ENCODE results near the gene AAMDC. TPM values are rescaled to one million over a fixed set of nuclear protein-coding genes. Genes with fewer than 3 reads are reported as not detected.

The AAMDC gene
- total RNA-seq (2013; cell fraction: nucleolus; rRNA removed) = 1.9 and 2.3 TPM in 2 replicates
- total RNA-seq (2014; rRNA removed) = 6.1 and 6.7 TPM in 2 replicates
- 8.4 and 9.8 TPM in 2 replicates for total RNA-seq (2014; rRNA removed; fragmentation: Illumina TruSeq; extraction: Trizol)
- total RNA-seq (2021) = 4.3 and 6.2 TPM in 2 replicates
- 32.2 TPM for polyA plus RNA-seq (2011; ENCODE audit: low read depth)
- 3.7 and 4.4 TPM in 2 replicates for polyA plus RNA-seq (2011; rRNA removed)
- polyA plus RNA-seq (2011; cell fraction: cytosol; rRNA removed) = 2.8 and 3.0 TPM in 2 replicates
- 2.2 and 2.4 TPM in 2 replicates for polyA plus RNA-seq (2011; cell fraction: nucleus; rRNA removed)
- polyA plus RNA-seq (2012) = 16.9 and 19.8 TPM in 2 replicates
- polyA plus RNA-seq (2014; fragmentation: Illumina TruSeq; extraction: Trizol) = 2.4 and 8.3 TPM in 2 replicates
- polyA plus RNA-seq (2014; fragmentation: Nextera tagmentation; extraction: Ambion mirVana) = 10 to 100 TPM; 37.1 to 38.3 TPM
- 11.3 and 13.9 TPM in 2 replicates for polyA plus RNA-seq (2014; rRNA removed)
- polyA plus RNA-seq (2016; fragmentation: Nextera tagmentation; extraction: Ambion mirVana) = 10 to 100 TPM; 18.6 to 26.0 TPM
- polyA minus RNA-seq (2011; rRNA and poly(A)+ RNA removed) = 2.1 TPM in 1 of 2 replicates, not detected in the other
- not detected in 2 replicates for polyA minus RNA-seq (2011; cell fraction: cytosol; rRNA and poly(A)+ RNA removed)
- polyA minus RNA-seq (2011; cell fraction: nucleus; rRNA and poly(A)+ RNA removed) = not detected in 2 replicates
- Bru-seq, nascent RNA = percentile 43 among the genes with signal in this experiment
- percentile 41 among the genes with signal in this experiment for BruChase-seq, experiment 1, labeled RNA remaining after a 6-hour chase
- BruChase-seq, experiment 2, labeled RNA remaining after a 2-hour chase = percentile 44 among the genes with signal in this experiment
- long read RNA-seq, experiment 1, partial matches to known transcripts = 0 of 1 reads
- long read RNA-seq, experiment 1, other reads (novel, unspliced or antisense) = 0 of 1 reads
- long read RNA-seq, experiment 2, partial matches to known transcripts = 0 of 7 reads
- long read RNA-seq, experiment 2, other reads (novel, unspliced or antisense) = 4 of 7 reads

DNA sequence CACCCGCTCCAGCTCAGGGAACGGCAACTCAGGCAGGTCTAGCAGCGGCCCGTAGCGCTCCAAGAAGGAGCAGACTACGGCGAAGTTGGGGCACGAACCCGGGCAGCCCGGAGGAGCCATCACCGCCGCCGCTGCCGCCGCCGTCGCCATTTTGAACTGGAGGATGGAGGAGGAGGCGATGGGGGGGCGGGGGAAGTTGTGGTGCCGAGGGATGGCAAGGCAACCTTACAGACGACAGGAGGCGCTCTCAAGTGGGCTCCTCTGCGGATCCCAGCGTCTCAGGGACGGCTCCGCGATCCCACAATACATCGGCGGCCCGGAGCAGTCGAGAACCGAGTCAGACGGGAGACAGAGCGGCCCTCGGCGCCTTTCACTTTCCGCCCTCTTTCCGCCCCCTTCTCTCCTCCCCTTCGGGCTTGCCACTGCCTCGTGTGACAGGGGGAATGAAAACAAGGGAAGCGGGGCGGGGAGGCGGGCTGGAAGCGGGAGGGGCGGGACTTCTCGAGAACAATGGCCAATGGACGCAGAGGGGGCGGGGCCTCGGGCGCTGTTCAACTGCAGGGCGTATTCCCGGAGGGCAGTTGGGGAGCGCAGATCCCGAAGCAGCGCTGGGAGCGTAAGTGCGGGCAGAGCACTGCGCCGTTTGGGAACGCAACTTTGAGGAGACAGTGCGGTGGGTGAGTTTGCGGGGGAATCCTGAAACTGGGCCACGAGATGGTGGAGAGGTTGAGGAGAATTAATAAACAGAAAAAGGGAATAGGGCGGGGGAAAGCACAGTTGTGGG is at the start of gene AAMDC, which contains the start of gene RSF1:
Gene AAMDC (plus strand): TSS at position 580 of the 784 bp plus-strand sequence. CDS start 21,353 bp downstream, outside the sequence.
Gene RSF1 (minus strand): TSS at position 158 of the 784 bp plus-strand sequence. CDS start 8 bp downstream, at position 150.
- H4K20me1 ChIP-seq (ENCODE audit: control insufficient read depth, insufficient read depth) = no peaks in the 10 kb centered on the region
- peak within 1 kb of the TSS; percentile 97 for H3K4me3 ChIP-seq
- FAIRE-seq = peak; percentile 93
- in situ Hi-C loops (cut with MboI) (no loop called here), intact Hi-C loops (cut with micrococcal nuclease; ENCODE audit: unreplicated experiment) (loop anchor here (2.0 to 5.0 kb wide), 3 partner anchors 43 to 184 kb away; partner anchors contain the start of genes CLNS1A and INTS4)
- H3K9ac ChIP-seq (ENCODE audit: control insufficient read depth, insufficient read depth, low read length) = peak within 1 kb of the TSS; percentile 94
- ChIA-PET RAD21 (ENCODE audit: unreplicated experiment) (interaction anchor here (0.9 kb wide), 1 partner anchor 174 kb away, joined by 4 read pairs; the partner anchor contains the start of gene INTS4), CTCF (interaction anchor here (1.1 kb wide), 1 partner anchor 14 kb away, joined by 4 read pairs; no protein-coding TSS in a partner anchor), SMC1A (ENCODE audit: uncharacterized antibody, unreplicated experiment) (interaction anchor here (0.7 kb wide), 1 partner anchor 174 kb away, joined by 3 read pairs; no protein-coding TSS in a partner anchor), POLR2A (interaction anchor here (0.6 to 1.9 kb wide), 2 partner anchors 174 to 684 kb away, joined by 3 to 5 read pairs; partner anchors contain the start of gene INTS4)
- peak within 1 kb of the TSS; percentile 92 for H2AFZ ChIP-seq (ENCODE audit: control insufficient read depth, low read depth, low read length)
- BruUV-seq (replicated peaks) = no TSS peak
- ATAC-seq = peak; percentile 91
- 2% methylated on average over 50 of the region's 64 CpGs for WGBS (ENCODE audit: insufficient coverage, insufficient replicate concordance, low lambda C conversion rate, missing lambda C conversion rate)
- H3K9me3 ChIP-seq (replicated peaks; ENCODE audit: control insufficient read depth, insufficient read depth, low read length) = no peaks in the 10 kb centered on the region; the same call in 2 of the 3 replicates
- peaks cover 47% of the 10 kb centered on the region for H3K79me2 ChIP-seq (ENCODE audit: control insufficient read depth, insufficient read depth, low read length)
- H3K27ac ChIP-seq (ENCODE audit: control insufficient read depth, insufficient read depth) = peak within 1 kb of the TSS; percentile 89
- peak within 1 kb of the TSS; percentile 97 for H3K4me2 ChIP-seq (ENCODE audit: control insufficient read depth, insufficient read depth)
- peak; percentile 94 for DNase-seq (ENCODE audit: low read depth, low spot score)
- no peaks in the 10 kb centered on the region for H3K36me3 ChIP-seq (ENCODE audit: control insufficient read depth in 2 of 2, insufficient read depth in 2 of 2, low read length in 1 of 2)
- H3K27me3 ChIP-seq (replicated peaks in 1 of 2; ENCODE audit: control insufficient read depth in 2 of 2, insufficient read depth in 2 of 2, low read length in 1 of 2) = no peaks in the 10 kb centered on the region
- H3K4me1 ChIP-seq (ENCODE audit: control insufficient read depth, insufficient read depth, low read length) = peaks cover 3% of the 10 kb centered on the region; the same call in 1 of the 2 replicates
- TF ChIP-seq TCF3 (IDR thresholded peaks at IDR 0.05; ENCODE audit: borderline replicate concordance, insufficient read depth, low read depth, low read length) = no peak
- TF ChIP-seq GABPA (IDR thresholded peaks at IDR 0.05; ENCODE audit: low read depth) = peak; percentile 63
- TF ChIP-seq, protein P1, sequence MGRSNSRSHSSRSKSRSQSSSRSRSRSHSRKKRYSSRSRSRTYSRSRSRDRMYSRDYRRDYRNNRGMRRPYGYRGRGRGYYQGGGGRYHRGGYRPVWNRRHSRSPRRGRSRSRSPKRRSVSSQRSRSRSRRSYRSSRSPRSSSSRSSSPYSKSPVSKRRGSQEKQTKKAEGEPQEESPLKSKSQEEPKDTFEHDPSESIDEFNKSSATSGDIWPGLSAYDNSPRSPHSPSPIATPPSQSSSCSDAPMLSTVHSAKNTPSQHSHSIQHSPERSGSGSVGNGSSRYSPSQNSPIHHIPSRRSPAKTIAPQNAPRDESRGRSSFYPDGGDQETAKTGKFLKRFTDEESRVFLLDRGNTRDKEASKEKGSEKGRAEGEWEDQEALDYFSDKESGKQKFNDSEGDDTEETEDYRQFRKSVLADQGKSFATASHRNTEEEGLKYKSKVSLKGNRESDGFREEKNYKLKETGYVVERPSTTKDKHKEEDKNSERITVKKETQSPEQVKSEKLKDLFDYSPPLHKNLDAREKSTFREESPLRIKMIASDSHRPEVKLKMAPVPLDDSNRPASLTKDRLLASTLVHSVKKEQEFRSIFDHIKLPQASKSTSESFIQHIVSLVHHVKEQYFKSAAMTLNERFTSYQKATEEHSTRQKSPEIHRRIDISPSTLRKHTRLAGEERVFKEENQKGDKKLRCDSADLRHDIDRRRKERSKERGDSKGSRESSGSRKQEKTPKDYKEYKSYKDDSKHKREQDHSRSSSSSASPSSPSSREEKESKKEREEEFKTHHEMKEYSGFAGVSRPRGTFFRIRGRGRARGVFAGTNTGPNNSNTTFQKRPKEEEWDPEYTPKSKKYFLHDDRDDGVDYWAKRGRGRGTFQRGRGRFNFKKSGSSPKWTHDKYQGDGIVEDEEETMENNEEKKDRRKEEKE (IDR thresholded peaks at IDR 0.05) = no peak
- TF ChIP-seq HDGF (IDR thresholded peaks at IDR 0.05) = no peak
- TF ChIP-seq CEBPZ (IDR thresholded peaks at IDR 0.05; ENCODE audit: low read depth, low read length) = no peak
- TF ChIP-seq ZBTB11 (CRISPR knock-in tag; IDR thresholded peaks at IDR 0.05) = no peak
- TF ChIP-seq LARP7 (IDR thresholded peaks at IDR 0.05) = 0 out of 2 replicates have a peak, but pooled peaks have one; percentile 78
